MM.1S (cell line): ENCODE results near the gene SMAD4.

Experiments
- EZH2 ChIP-seq: fragments of 300-600 bp; sonication (generic); optimal IDR thresholded peaks from 2 replicates; pipeline ENCODE3; 2017; ENCODE audit warnings: low read depth, mild to moderate bottlenecking, antibody characterized with exemption, low read length, mixed read lengths
- TF ChIP-seq, protein P1 (sequence below): fragments of 300-600 bp; sonication (generic); IDR thresholded peaks from 2 replicates; pipeline ENCODE4 v1.5.1; 2016; ENCODE audit warnings: antibody characterized with exemption, low read length, mixed read lengths

DNA sequence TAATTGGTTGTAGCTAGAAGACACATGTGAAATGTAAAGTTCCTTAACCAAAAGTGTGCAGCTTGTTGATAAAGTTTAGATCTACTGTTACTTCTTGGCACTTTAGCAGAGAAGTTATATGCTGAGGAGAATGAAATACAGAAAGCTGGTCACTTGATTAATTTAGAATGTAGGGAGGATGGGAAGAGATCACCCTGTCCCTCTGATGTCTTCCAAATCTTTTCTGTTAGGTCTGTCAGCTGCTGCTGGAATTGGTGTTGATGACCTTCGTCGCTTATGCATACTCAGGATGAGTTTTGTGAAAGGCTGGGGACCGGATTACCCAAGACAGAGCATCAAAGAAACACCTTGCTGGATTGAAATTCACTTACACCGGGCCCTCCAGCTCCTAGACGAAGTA, 48.0 kb downstream of the SMAD4 start:
- TF ChIP-seq, protein P1, sequence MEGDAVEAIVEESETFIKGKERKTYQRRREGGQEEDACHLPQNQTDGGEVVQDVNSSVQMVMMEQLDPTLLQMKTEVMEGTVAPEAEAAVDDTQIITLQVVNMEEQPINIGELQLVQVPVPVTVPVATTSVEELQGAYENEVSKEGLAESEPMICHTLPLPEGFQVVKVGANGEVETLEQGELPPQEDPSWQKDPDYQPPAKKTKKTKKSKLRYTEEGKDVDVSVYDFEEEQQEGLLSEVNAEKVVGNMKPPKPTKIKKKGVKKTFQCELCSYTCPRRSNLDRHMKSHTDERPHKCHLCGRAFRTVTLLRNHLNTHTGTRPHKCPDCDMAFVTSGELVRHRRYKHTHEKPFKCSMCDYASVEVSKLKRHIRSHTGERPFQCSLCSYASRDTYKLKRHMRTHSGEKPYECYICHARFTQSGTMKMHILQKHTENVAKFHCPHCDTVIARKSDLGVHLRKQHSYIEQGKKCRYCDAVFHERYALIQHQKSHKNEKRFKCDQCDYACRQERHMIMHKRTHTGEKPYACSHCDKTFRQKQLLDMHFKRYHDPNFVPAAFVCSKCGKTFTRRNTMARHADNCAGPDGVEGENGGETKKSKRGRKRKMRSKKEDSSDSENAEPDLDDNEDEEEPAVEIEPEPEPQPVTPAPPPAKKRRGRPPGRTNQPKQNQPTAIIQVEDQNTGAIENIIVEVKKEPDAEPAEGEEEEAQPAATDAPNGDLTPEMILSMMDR: no peak
- no peak for TF ChIP-seq EZH2
